GM12872 (cell line): ENCODE data around the gene PCNX2.

Experiments used
- TF ChIP-seq, protein P1 (sequence below): IDR thresholded peaks from 3 replicates; pipeline ENCODE4 v1.5.1; 2011; ENCODE audit warnings: low read depth, mild to moderate bottlenecking, low read length, moderate library complexity; ENCODE audit not compliant: insufficient read depth

Gene PCNX2

DNA sequence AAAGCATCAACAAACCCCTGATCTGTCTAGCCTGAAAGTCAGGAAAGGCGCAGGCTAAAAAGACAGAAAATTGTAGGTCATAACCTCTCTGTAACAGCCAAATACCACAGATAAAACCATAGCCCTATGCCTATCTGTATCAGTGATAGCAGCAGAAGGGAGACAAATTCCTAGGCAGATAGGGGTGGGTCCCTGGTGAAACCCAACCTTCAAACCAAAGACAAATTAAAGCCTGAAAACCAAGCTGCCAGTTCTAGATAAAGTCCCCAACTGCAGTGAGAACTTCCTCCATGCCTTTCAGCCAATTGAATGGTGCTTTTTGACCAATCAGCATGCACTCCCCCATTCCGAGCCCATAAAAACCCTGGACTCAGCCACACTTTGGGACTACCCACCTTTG, 229.8 kb downstream of the PCNX2 start:
- TF ChIP-seq, protein P1, sequence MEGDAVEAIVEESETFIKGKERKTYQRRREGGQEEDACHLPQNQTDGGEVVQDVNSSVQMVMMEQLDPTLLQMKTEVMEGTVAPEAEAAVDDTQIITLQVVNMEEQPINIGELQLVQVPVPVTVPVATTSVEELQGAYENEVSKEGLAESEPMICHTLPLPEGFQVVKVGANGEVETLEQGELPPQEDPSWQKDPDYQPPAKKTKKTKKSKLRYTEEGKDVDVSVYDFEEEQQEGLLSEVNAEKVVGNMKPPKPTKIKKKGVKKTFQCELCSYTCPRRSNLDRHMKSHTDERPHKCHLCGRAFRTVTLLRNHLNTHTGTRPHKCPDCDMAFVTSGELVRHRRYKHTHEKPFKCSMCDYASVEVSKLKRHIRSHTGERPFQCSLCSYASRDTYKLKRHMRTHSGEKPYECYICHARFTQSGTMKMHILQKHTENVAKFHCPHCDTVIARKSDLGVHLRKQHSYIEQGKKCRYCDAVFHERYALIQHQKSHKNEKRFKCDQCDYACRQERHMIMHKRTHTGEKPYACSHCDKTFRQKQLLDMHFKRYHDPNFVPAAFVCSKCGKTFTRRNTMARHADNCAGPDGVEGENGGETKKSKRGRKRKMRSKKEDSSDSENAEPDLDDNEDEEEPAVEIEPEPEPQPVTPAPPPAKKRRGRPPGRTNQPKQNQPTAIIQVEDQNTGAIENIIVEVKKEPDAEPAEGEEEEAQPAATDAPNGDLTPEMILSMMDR = no peak

DNA sequence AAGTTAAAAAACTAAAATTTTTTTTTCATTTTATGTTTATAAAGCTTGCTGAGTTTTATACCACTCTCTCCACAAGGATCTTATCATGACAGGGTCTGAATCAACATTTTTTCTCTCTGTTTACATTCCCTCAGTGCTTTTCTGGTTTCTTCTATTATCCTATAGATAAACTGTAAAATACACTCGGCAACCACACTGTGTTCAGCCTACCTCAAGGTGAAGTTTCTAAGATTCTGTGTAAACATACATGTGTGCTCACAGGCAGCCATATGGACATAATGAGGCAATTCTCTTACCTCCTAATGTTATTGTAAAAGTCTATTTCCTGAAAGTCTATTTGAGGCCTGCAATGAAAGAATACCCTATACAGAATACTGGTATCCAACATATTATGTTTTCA, 230.5 kb downstream of the PCNX2 start:
- TF ChIP-seq, protein P1 = no peak

DNA sequence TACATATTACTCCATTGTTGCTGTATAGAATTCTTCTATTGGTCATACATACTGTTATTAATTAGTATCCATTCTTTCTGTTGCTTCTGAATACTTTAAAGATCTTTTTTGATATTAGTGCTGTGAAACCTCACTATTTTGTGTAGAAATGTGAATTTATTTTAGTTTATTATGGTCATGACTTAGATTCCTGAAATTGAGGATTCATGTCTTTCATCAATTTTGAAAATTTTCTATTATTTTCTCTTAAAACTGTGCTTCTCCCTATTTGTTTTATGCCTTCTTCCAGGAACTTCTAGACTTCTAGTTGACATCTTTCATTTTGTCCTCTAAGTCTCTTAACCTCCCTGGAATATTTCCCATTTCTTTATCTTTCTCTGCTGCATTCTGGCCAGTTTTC, 232.1 kb downstream of the PCNX2 start:
- TF ChIP-seq, protein P1 = no peak

DNA sequence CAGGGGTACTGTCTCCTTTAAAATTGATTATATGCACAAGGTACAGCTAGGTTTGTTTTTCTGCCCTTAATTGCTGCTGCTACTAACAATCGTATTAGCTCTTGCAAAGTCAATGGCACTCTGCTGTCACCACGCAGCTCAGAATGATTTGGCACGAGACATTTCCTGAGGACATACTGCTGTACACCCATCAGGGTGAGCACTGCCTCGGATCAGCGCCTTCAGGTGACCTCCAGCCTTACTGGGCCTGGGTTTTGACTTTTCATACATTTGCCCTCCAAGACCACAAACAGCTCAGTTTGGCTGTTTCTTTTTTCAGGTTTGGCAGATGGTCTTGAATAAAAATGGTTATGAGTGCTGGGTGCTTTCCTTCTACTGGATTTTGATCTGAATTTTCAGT, 234.3 kb downstream of the PCNX2 start:
- TF ChIP-seq, protein P1 = no peak

DNA sequence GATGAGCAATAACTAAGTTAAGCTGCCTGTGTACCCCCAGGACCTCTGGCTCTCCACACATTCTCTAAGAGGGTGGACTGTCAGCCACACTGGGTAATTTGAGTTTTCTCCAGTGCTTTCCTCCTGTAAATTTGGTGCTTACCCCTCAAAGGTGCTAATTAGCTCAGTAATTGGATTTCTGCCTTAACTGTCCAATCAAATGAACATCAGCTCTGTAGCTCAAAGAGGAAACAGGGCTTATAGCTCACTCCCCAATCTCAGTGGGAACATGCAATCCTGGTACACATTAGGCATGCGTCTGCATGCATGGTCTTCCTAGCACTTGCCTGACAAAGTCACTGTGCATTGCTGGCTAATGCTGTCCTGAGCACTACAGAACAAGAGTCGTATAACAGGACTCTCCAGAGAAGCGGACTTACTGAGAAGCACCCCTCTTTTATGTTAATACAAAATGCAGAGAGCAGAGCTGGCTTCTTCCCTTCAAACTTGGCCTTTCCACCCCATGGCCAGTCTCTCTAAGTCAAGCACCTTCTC, 235.0 kb downstream of the PCNX2 start:
- TF ChIP-seq, protein P1 = no peak

DNA sequence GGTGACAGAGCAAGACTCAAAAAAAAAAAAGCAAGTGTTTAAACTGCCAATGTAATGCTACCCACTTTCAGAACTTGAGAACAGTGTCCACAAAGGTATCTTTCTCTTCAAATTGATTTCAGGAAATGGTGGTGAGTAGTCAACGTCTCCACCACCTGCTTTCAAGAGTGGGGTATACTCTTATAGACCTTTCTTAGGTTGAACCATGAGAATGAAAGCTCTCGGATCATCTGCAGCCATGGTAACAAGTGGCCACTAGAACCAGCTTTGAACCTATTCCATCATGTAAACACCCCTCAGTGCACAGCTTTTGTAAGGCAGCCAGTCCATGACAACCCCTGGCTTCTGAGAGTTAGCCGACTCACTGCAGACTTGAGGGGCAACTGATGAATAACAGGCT, 237.7 kb downstream of the PCNX2 start:
- TF ChIP-seq, protein P1 = no peak

DNA sequence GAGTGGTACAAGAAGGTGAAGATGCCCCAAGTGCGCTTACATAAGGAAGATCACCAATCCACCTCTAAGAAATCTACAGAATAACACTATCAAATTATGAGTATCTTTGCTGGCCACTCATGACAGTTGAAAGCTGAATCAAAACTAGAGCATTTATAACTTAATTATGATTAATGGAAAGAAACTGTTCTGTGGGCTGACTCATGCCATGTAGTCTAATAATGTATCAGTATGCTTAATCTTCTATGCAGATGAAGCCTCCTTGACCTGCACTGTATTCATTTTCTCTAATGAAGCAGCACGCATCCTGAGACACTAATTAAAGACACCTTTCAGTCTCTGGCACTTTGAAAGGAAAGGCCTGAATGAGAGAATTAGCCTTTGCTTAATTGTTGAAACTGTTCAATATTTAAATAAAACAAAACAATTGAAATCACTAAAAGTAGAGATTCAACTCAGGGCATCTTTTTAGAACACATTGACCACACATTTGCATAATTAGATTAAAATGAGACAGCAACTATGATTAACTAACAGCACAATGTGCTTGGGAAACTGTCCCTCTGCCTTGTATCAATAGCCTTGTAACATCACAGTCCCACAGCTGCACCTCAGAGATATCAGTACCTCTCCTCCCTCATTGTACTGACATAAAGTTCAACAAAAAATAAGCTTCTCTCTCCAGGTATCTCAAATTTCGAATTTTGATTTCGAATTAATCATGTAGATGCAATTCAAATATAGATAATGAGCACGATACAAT, 239.5 kb downstream of the PCNX2 start:
- TF ChIP-seq, protein P1 = no peak

DNA sequence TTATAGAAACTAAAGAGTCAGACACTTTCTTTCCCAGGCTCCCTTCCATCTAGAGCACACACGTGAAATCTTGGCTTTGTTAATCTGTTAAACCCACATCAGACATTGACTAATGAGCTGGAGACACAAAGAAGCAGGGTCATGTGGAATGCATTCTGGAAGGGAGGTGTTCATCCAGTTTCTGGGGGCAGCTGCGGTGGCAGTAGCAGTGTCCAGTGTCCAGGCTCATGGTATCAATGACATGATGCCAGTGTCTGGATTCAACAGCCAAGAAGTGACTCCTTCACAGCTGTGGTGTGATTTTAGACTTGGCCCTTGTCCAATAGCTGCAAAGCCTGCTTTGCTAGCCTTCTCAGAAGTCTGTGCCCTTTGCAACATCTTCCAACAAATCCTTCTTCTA, 249.9 kb downstream of the PCNX2 start:
- TF ChIP-seq, protein P1 = no peak
